IPS-18a (cell line): ENCODE data around the gene CBX3.
A peak's percentile ranks its signal among the peaks of the same experiment; 100 is the strongest.
"Not testable (repeated sequence)": the region's sequence is repeated elsewhere in the genome, so short reads cannot be mapped to it uniquely, and the experiment has no call there.

Experiments used
- H3K27ac ChIP-seq: one replicate; pipeline ENCODE4 v1.5.1; 2013; ENCODE audit warnings: low read length
- H3K27me3 ChIP-seq: one replicate; pipeline ENCODE4 v1.6.1; 2013; ENCODE audit warnings: mild to moderate bottlenecking, low read length; ENCODE audit not compliant: control insufficient read depth, insufficient read depth
- H3K36me3 ChIP-seq: one replicate; pipeline ENCODE4 v1.6.1; 2013; ENCODE audit warnings: low read depth, low read length; ENCODE audit not compliant: control insufficient read depth
- H3K4me1 ChIP-seq: one replicate; pipeline ENCODE4 v1.6.1; 2013; ENCODE audit warnings: low read depth, low read length; ENCODE audit not compliant: control insufficient read depth
- H3K4me3 ChIP-seq: one replicate; pipeline ENCODE4 v1.5.1; 2013; ENCODE audit warnings: low read length
- H3K9ac ChIP-seq: one replicate; pipeline ENCODE4 v1.6.1; 2013; ENCODE audit warnings: mild to moderate bottlenecking, low read length, moderate library complexity
- H3K9me3 ChIP-seq: one replicate; pipeline ENCODE4 v1.6.1; 2013; ENCODE audit warnings: low read depth, low read length; ENCODE audit not compliant: control insufficient read depth

CBX3 gene

DNA sequence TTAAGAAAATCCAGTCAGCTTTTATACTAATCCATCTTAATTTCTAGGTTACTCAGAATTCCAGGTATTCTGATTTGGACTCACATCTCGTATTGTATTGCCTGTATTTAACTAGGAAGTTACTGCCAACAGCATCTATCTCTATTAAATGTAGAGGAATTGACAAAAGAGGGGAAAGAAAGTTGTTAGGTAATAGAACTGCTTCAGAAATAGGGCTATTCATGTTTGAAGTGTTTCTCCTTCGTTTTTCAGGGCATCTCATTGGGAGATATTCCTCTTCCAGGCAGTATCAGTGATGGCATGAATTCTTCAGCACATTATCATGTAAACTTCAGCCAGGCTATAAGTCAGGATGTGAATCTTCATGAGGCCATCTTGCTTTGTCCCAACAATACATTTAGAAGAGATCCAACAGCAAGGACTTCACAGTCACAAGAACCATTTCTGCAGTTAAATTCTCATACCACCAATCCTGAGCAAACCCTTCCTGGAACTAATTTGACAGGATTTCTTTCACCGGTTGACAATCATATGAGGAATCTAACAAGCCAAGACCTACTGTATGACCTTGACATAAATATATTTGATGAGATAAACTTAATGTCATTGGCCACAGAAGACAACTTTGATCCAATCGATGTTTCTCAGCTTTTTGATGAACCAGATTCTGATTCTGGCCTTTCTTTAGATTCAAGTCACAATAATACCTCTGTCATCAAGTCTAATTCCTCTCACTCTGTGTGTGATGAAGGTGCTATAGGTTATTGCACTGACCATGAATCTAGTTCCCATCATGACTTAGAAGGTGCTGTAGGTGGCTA lies 17.1 kb upstream of the CBX3 start:
- not testable (repeated sequence) for H3K27ac ChIP-seq, H3K9ac ChIP-seq, H3K4me3 ChIP-seq, H3K4me1 ChIP-seq, H3K27me3 ChIP-seq, H3K9me3 ChIP-seq
- H3K36me3 ChIP-seq: peaks cover 23% of the 10 kb centered on the region

- Histone ChIP-seq H3K9ac (no peak overlapping the region), H3K4me1 (no peaks in the 10 kb centered on the region), H3K9me3 (no peaks in the 10 kb centered on the region), H3K36me3 (peaks cover 31% of the 10 kb centered on the region), H3K27ac (no peak overlapping the region), H3K4me3 (no peak overlapping the region), H3K27me3 (no peaks in the 10 kb centered on the region)
Measured at GRCh38 chr7:26185131-26185843, 16.3 kb upstream of the CBX3 start.

- H3K4me3 ChIP-seq: no peak overlapping the region
- no peak overlapping the region for H3K9ac ChIP-seq
- no peaks in the 10 kb centered on the region for H3K9me3 ChIP-seq
- peaks cover 36% of the 10 kb centered on the region for H3K36me3 ChIP-seq
- H3K27me3 ChIP-seq: no peaks in the 10 kb centered on the region
- no peaks in the 10 kb centered on the region for H3K4me1 ChIP-seq
- H3K27ac ChIP-seq: no peak overlapping the region
Measured at GRCh38 chr7:26185844-26186180, 15.7 kb upstream of the CBX3 start.

- no peak overlapping the region for H3K9ac ChIP-seq
- H3K27ac ChIP-seq: no peak overlapping the region
- H3K36me3 ChIP-seq: peaks cover 42% of the 10 kb centered on the region
- H3K4me3 ChIP-seq: no peak overlapping the region
- no peaks in the 10 kb centered on the region for H3K9me3 ChIP-seq
- H3K4me1 ChIP-seq: no peaks in the 10 kb centered on the region
- no peaks in the 10 kb centered on the region for H3K27me3 ChIP-seq
Measured at GRCh38 chr7:26186364-26187311, 14.9 kb upstream of the CBX3 start.

DNA sequence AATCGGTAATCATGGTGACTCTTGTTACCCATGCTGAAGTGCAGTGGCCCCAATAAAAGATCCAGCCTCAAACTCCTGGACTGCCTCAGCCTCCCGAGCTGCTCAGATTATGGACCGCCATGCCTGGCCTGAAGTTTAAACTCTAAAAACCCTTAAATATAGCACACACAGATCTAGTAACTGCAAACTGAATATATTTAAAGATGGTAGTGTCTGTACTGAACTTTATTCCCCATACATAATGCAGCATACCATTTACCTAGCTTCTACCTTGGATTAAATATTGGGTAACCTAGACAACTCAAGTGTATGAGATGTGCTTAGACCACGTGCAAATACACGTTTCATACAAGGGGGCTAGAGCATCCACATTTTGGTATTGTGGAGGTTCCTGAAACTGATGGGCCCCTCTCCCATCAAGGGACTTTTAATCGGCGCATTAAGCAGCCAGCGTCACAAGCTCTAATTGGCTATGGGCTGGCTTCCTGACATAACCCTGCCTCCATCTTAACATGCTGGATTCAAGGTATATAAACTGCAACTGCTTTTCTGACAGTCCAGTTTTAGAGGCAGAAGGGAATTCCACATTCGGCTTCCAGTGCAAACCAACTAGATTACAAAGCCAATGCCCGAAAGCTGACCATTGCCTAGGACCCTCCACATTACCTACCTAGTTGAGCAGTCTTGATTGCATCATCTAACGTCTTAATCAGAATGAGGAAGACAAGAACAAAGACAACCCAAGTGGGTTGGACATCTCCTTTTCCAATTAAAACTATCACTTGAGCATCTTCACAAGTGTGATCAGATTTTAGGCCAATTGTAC lies 14.0 kb upstream of the CBX3 start:
- Histone ChIP-seq H3K27ac (peak overlapping the region; percentile 78), H3K36me3 (peaks cover 52% of the 10 kb centered on the region), H3K9ac (peak overlapping the region; percentile 54), H3K9me3 (no peaks in the 10 kb centered on the region), H3K4me3 (no peak overlapping the region), H3K27me3 (no peaks in the 10 kb centered on the region), H3K4me1 (no peaks in the 10 kb centered on the region)

DNA sequence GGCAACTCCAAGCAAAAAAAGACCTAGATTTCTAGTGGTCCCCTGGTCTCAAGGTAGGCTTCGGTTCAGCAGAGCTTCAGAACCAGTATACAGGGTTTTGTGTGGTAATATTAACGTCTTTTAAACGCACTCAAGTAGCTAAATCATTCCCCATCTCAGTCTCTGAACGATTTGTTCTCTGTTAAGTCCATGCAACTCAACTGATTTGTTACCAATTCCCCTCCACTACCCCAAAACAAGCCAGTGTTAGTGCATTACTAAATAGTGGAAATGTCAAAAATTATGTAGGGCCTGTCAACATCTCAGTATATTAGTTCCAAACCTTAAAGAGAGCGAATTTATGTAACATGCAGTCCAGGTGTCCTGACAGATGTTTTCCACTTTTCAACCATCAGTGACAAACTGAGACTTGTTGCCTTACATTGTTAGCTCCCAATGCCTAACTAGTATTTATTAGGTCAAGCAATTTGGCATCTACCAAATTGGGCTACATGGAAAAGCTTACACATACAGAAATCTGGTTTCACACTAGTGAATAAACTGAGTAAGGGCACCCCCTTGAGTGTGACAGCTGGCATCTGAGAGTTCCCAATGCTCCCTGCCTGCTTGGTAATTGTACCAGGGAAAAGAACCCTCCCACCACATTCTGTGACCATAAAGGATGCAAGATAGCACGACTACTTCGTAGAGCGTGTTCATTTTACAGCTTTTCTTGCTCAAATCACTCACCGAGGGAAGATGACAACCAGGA lies 13.2 kb upstream of the CBX3 start:
- no peaks in the 10 kb centered on the region for H3K4me1 ChIP-seq
- no peaks in the 10 kb centered on the region for H3K9me3 ChIP-seq
- no peak overlapping the region for H3K4me3 ChIP-seq
- peak overlapping the region; percentile 54 for H3K9ac ChIP-seq
- H3K27ac ChIP-seq: peak overlapping the region; percentile 78
- H3K36me3 ChIP-seq: peaks cover 59% of the 10 kb centered on the region
- no peaks in the 10 kb centered on the region for H3K27me3 ChIP-seq

DNA sequence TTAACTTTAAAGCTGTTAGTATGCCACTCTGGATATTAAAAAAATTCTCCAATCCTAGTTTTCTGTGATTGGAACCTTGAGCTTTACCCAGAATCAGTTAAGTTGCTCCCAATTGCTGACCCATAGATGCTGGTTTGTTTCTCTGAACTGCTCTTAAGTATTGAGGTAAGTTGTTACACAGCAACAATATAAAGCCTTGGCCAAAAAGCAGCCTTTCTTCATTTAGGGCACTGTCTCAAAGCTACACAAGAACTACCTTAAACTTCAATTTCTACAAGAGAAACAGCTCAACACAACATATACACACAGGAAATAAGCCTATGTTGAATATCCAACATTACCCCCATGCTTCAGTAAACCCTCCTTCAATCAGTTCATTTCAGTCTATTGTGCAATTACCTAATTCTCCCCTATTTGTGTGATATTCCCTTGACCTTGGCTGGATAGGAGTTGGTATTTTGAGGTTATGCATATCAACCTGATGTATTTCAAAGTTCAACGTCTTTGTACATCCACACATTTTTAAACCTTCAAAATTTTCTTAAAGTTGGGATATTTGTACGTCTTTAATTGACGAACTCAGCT lies 12.5 kb upstream of the CBX3 start:
- H3K9me3 ChIP-seq: no peaks in the 10 kb centered on the region
- H3K36me3 ChIP-seq: peaks cover 64% of the 10 kb centered on the region

DNA sequence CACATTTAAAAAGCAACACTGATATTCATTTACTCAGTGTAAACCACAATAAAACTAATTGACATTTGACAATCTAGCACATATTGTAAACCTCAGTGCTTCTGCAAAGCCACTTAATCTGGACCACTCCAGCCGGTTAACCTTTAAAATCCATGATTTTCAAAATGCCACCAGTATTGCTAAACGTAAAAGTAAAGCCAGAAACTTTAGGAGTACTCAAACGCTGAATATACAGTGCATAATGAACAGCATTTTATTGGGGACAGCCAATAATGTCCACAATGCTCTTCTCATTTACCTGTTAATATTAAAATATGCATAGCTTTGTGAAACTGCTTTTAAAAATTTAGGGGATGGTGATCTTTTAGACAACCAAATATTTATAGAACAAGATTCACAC lies 11.8 kb upstream of the CBX3 start:
- no peak overlapping the region for H3K9ac ChIP-seq
- no peaks in the 10 kb centered on the region for H3K27me3 ChIP-seq
- no peaks in the 10 kb centered on the region for H3K4me1 ChIP-seq
- H3K36me3 ChIP-seq: peaks cover 67% of the 10 kb centered on the region
- no peaks in the 10 kb centered on the region for H3K9me3 ChIP-seq
- H3K4me3 ChIP-seq: no peak overlapping the region
- H3K27ac ChIP-seq: no peak overlapping the region

More for the DNA sequence above, 12.5 kb upstream of the CBX3 start:
- no peaks in the 10 kb centered on the region for H3K27me3 ChIP-seq
- H3K27ac ChIP-seq: no peak overlapping the region
- H3K4me1 ChIP-seq: no peaks in the 10 kb centered on the region
- H3K9ac ChIP-seq: no peak overlapping the region
- no peak overlapping the region for H3K4me3 ChIP-seq

DNA sequence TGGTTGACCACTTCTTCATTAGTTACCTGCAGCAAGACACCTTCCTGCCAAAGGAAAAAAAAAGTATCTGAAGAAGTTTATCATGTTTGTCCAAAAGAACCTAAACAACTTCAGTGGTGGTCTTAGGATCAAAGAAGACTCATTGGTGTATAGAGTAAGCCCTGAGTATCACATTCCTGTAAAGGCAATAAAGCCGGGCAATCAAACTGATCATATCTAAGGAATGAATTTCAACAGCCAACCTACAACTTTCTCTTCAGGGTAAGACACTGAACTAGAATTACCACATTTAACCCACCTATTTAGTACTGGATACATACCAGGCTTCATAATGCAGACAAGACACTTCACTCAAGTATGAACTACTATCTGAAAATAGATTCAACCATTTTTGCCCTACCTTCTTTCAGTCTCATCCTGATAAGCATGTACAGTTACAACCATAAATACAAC lies 11.1 kb upstream of the CBX3 start:
- H3K36me3 ChIP-seq: peaks cover 70% of the 10 kb centered on the region
- H3K4me1 ChIP-seq: no peaks in the 10 kb centered on the region
- H3K27ac ChIP-seq: no peak overlapping the region

More for the DNA sequence above, 11.1 kb upstream of the CBX3 start:
- Histone ChIP-seq H3K4me3 (no peak overlapping the region), H3K9ac (no peak overlapping the region), H3K9me3 (no peaks in the 10 kb centered on the region), H3K27me3 (no peaks in the 10 kb centered on the region)
